NCI-H1436 treated with DMSO at 0.1 percent for 48 hours (cell line): ENCODE results near the gene CABP1.

Experiments used
- DNase-seq: peaks from one replicate; lab custom pipeline; 2025; lab: John Stamatoyannopoulos, UW

Gene CABP1

DNA sequence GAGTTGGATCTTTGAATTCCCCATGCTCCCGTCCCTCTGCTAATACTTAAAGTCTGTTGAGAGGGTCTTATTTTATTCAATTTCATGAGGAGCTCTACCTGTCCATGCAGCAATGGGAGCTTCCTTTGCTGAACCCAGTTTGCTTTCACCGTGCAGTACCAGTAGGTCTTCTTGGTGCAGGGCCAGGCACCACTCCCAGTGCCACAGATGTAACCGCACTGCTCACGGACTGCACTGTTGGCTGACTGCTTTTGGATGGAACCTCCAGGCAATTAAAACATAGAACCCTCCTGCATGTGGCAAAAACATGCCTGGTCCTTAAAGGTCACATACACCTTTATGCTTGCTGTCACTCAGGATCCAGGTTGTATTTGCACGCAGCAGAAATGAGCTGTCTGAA is 9.3 kb upstream of the CABP1 start:
- no peak for DNase-seq

GRCh38 chr12:120640861-120641833 is 721 bp downstream of the CABP1 start:
- DNase-seq = no peak

GRCh38 chr12:120642121-120642520 is 1.7 kb downstream of the CABP1 start:
- no peak for DNase-seq

GRCh38 chr12:120642826-120643225 is 2.4 kb downstream of the CABP1 start:
- DNase-seq = no peak

GRCh38 chr12:120643574-120643973 is 3.1 kb downstream of the CABP1 start:
- DNase-seq = no peak

- no peak for DNase-seq
Measured at GRCh38 chr12:120646044-120646443, 5.6 kb downstream of the CABP1 start.

GRCh38 chr12:120647375-120647755 is 6.9 kb downstream of the CABP1 start:
- DNase-seq = no peak

DNA sequence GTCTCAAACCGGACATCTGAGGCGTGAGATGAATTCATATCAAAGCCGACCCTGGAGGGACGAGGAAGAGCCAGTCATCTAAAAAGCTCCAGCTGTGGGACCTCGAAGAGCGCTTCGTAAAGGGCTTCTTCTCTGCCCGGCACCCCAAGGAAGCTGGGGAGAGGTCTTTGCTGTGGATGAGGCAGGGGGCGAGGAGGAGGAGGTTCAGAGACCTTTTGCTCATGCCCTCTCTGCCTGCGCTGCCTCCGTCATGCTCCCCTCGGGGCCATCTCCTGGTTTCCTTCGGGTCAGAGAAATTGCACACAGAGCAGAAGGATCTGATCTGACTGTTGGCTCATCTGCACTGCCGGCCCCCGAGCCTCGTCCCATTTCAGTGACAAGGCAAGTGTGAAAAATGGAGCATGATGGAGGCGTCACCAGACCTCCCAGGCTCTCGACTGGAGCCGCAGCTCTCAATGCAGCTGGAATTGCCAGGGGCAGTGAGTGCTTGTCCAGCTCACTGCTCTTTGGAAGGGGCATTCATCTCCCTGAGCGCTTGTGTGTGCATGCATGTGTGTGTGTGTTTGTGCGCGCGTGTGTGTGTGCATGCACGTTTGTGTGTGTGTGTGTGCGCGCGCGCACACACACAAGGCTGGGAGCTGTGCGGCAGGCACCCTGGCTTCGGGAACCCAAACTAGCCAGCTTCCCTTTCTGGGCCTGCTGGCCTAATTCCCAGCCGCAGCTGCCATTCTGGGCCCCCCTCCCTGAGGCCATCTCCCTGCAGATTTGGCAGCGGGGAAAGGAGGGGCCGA is 9.2 kb downstream of the CABP1 start:
- DNase-seq = no peak

GRCh38 chr12:120650233-120650690 is 9.8 kb downstream of the CABP1 start:
- no peak for DNase-seq

DNA sequence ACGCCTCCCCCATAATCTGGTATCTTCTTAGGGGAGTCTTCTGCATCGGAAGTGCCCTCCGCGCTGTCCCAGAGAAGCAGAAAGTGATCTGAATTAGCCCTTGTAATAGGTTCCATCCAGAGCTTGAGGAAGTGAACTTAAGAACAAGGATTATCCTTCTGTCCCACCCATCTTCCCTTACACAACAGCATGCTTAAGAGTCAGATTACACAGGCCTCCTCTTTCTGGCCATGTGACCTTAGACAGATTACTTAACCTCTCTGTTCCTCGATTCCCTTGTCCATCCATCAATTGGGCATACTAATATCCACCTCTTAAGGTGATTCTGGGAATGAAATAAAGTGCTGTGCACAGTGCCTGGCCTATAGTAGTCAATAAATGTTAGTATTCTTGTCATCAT is 11.4 kb downstream of the CABP1 start:
- no peak for DNase-seq

DNA sequence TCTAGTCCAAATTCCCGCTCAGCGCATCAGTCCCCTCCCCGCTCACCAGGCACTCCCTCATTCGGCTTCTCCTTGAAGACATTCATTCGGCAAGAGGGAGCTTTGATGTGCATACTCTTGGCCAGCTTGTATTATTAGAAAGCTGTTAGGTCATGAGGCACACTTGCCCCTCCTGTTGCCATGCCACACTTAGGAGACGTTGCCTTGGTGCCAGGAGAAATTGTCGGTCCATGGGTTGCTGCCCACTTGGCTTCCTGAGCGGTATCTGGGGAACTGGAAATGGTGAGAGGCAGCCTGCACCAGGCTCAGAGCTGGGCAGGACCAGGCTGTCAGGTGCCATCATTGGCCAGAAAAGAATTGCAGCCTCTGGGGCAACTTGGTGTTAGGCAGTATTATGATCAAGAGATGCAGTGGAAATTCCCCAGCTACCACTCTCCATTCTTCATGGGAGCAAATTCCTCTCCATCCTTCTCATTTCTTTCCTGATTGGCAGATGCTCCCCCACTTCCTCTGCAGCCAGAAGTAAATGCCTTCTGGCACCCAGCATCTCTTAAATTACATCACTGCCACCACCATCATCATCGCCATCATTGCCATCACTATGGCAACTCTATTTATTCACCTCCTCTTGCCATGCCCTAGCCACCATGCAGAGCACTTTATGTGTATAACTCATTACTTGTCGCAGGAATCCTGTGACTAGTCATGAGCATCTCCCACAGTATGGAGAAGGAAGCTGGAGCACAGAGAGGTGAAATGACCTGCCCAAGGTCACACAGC is 12.4 kb downstream of the CABP1 start:
- DNase-seq = no peak

- no peak for DNase-seq
Measured at GRCh38 chr12:120653611-120654010, 13.2 kb downstream of the CABP1 start.

DNA sequence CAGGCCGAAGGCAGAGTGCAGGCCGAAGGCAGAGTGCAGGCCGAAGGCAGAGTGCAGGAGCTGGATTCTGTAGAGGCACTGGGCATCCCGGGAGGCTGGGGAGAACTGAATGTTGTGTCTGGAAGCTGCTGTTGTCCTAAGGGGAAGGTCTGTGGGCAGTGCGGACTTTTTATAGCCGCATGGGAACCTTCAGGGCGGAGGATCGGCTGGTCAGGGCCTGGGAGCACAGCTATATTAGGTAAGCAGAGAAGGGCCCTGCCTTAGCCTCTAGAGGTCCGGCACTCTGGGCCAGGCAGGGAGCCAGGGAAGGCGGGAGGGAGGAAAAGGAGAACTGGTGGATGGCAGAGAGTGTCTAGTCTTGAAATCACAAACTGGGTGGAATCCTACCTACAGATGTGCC is 14.2 kb downstream of the CABP1 start:
- no peak for DNase-seq

GRCh38 chr12:120656008-120656407 is 15.6 kb downstream of the CABP1 start:
- no peak for DNase-seq

GRCh38 chr12:120658286-120659150 is 18.1 kb downstream of the CABP1 start:
- DNase-seq = no peak

DNA sequence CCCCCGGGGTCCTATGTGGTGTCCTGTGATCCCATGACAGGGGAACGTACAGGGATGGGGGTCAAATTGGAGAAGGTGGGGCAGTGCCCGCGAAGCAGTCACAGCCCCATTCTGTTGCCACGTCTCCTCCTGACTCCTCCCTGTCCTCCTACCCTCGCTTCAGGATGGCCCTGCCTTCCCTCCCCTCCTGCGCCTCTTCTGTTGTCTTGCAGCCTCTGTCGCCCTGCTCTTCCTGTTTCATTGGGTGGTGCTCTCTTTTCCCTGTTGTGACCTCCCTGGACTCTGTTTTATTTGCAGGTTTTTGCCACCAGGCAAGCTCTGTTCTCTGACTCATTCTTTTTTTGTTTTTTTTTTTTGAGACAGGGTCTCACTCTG is 18.7 kb downstream of the CABP1 start:
- DNase-seq = no peak

- DNase-seq = no peak
Measured at GRCh38 chr12:120661432-120661831, 21.0 kb downstream of the CABP1 start.

- DNase-seq = no peak
Measured at GRCh38 chr12:120662879-120663278, 22.5 kb downstream of the CABP1 start.

DNA sequence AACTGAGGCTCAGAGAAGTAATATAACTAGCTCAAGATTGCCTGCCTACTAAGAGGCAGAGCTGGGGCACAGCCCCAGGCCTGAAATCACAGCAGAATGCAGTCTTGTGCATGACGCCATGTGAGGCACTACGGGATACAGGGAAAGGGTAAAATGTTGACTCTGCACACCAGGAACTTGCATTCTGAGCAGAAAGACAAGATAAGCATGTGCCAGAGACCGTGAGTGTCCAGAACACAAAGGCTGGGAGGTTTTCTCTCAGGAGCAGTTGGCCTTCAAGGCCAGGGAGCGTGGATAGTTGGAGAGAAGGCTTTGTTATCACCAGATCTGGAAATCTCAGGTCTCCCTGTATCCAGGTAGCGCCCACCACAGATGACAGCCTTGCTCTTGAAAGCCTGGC is 23.3 kb downstream of the CABP1 start:
- DNase-seq = no peak

GRCh38 chr12:120666571-120667390 is 26.4 kb downstream of the CABP1 start:
- no peak for DNase-seq
